ENCODE results near the gene NCKAP1. TPM values are rescaled to one million over a fixed set of nuclear protein-coding genes. Genes with fewer than 3 reads are reported as not detected.

Gene NCKAP1
- total RNA-seq, 2 donors from 2014 or later = 128 to 136 TPM

DNA sequence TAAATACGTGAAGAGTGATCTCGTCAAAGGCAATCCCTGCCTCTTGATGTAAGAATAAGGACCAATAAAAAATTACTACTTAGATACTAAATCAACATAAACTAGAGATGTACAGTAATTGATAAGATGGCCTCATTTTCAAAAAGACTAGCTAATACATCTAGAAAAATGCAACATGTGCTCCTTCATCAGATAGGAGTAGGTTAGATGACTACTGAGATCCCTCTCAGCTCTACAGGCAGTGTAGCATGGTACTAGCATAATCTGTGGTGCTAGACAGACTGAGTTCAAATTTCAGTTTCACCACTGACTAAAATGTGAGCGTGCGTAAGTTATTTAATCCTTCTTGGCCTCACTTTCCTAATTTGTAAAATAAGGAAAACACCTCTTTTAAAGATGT lies 89.2 kb downstream of the NCKAP1 start:
- H3K9ac ChIP-seq (ENCODE audit: extremely low read depth, low read length, poor library complexity, severe bottlenecking) = no peak overlapping the region
- peaks cover 43% of the 10 kb centered on the region for H3K36me3 Mint-ChIP-seq (ENCODE audit: low read depth)
- H3K36me3 ChIP-seq (ENCODE audit: control insufficient read depth, insufficient read depth, low read length) = peaks cover 69% of the 10 kb centered on the region
- TF ChIP-seq CTCF (conservative IDR thresholded peaks at IDR 0.05) = no peak
- peaks cover 23% of the 10 kb centered on the region for H3K4me1 Mint-ChIP-seq
- H3K9me3 Mint-ChIP-seq = no peaks in the 10 kb centered on the region
- H3K4me3 ChIP-seq (ENCODE audit: low read length) = no peak overlapping the region
- H3K4me3 Mint-ChIP-seq = no peak overlapping the region
- H3K27me3 Mint-ChIP-seq (ENCODE audit: insufficient read depth) = no peaks in the 10 kb centered on the region
- peaks cover 13% of the 10 kb centered on the region for H3K4me1 ChIP-seq (ENCODE audit: control insufficient read depth, insufficient read depth, low read length)
- no peaks in the 10 kb centered on the region for H3K9me3 ChIP-seq (ENCODE audit: control insufficient read depth, low read length)
- 81% methylated on average over 4 of the region's 4 CpGs; no CpG with 5 or more reads in 1 of the 2 experiments for WGBS, 2 experiments (ENCODE audit: insufficient coverage in 1 of 2, insufficient read length in 1 of 2)
- H3K27me3 ChIP-seq (ENCODE audit: control insufficient read depth, insufficient read depth, low read length, poor library complexity, severe bottlenecking) = no peaks in the 10 kb centered on the region
- no peak for DNase-seq
- no peak overlapping the region for H3K27ac ChIP-seq (ENCODE audit: low read depth, low read length)
- no peak overlapping the region for H3K27ac Mint-ChIP-seq

DNA sequence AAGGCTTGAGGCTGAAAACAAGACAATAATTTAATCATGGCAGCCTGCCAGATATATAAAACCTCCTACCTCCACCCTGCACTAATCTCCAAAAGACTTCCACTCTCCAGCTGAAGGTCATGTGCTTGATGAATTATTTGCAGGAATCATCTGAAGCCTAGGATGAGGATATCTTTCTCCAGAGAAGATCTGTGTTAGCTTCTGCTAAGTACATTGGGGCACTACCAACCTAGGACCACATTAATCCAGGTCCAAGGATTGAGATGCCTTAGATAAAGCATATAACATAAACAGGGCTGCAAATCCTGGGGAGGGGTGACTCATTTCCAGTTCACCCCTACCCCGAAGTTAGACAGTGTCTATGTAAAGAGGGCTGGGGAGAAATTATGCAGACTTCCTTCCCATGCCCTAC lies 91.3 kb downstream of the NCKAP1 start:
- H3K9me3 Mint-ChIP-seq = no peaks in the 10 kb centered on the region
- Histone ChIP-seq H3K27ac (ENCODE audit: low read depth, low read length) (no peak overlapping the region), H3K36me3 (ENCODE audit: control insufficient read depth, insufficient read depth, low read length) (peaks cover 69% of the 10 kb centered on the region), H3K9me3 (ENCODE audit: control insufficient read depth, low read length) (no peaks in the 10 kb centered on the region), H3K4me1 (ENCODE audit: control insufficient read depth, insufficient read depth, low read length) (peaks cover 13% of the 10 kb centered on the region), H3K27me3 (ENCODE audit: control insufficient read depth, insufficient read depth, low read length, poor library complexity, severe bottlenecking) (no peaks in the 10 kb centered on the region), H3K9ac (ENCODE audit: extremely low read depth, low read length, poor library complexity, severe bottlenecking) (no peak overlapping the region), H3K4me3 (ENCODE audit: low read length) (no peak overlapping the region)
- no peak overlapping the region for H3K4me3 Mint-ChIP-seq
- no peak overlapping the region for H3K27ac Mint-ChIP-seq
- no peaks in the 10 kb centered on the region for H3K27me3 Mint-ChIP-seq (ENCODE audit: insufficient read depth)
- 94 to 100% methylated on average over 1 of the region's 1 CpG for WGBS, 2 experiments (ENCODE audit: insufficient coverage in 1 of 2, insufficient read length in 1 of 2)
- TF ChIP-seq CTCF (conservative IDR thresholded peaks at IDR 0.05) = no peak
- DNase-seq = no peak
- peaks cover 28% of the 10 kb centered on the region for H3K4me1 Mint-ChIP-seq
- H3K36me3 Mint-ChIP-seq (ENCODE audit: low read depth) = peaks cover 30% of the 10 kb centered on the region

DNA sequence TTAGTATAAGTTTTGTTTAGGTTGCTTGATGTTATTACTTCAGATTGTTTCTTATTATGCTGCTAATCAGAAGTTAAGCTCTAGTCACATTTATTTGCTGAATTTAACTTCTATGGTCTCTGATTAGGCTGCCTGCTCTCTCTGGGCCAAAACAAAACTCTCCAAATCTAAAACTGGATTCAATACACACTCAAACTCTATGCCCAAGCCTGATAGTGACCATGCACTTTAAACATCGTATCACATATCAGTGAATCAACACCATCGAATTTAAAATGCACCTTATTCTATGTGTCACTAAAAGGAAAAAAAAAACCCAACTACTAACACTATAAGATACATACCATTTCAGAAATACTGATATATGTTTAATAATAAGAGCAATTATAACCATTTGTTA lies 94.9 kb downstream of the NCKAP1 start:
- no peaks in the 10 kb centered on the region for H3K9me3 ChIP-seq (ENCODE audit: control insufficient read depth, low read length)
- no peak overlapping the region for H3K4me3 ChIP-seq (ENCODE audit: low read length)
- H3K9ac ChIP-seq (ENCODE audit: extremely low read depth, low read length, poor library complexity, severe bottlenecking) = no peak overlapping the region
- no peaks in the 10 kb centered on the region for H3K9me3 Mint-ChIP-seq
- peak overlapping the region; percentile 40 for H3K27ac Mint-ChIP-seq
- peaks cover 70% of the 10 kb centered on the region for H3K36me3 ChIP-seq (ENCODE audit: control insufficient read depth, insufficient read depth, low read length)
- TF ChIP-seq CTCF (conservative IDR thresholded peaks at IDR 0.05) = no peak
- no peaks in the 10 kb centered on the region for H3K27me3 ChIP-seq (ENCODE audit: control insufficient read depth, insufficient read depth, low read length, poor library complexity, severe bottlenecking)
- no peak overlapping the region for H3K4me3 Mint-ChIP-seq
- DNase-seq = no peak
- H3K27ac ChIP-seq (ENCODE audit: low read depth, low read length) = no peak overlapping the region
- no peaks in the 10 kb centered on the region for H3K27me3 Mint-ChIP-seq (ENCODE audit: insufficient read depth)
- WGBS, 2 experiments (ENCODE audit: insufficient coverage in 1 of 2, insufficient read length in 1 of 2) = 43% methylated on average over 2 of the region's 2 CpGs; no CpG with 5 or more reads in 1 of the 2 experiments
- peaks cover 3% of the 10 kb centered on the region for H3K4me1 ChIP-seq (ENCODE audit: control insufficient read depth, insufficient read depth, low read length)
- H3K4me1 Mint-ChIP-seq = peaks cover 16% of the 10 kb centered on the region
- H3K36me3 Mint-ChIP-seq (ENCODE audit: low read depth) = peaks cover 49% of the 10 kb centered on the region
